Loucy (cell line): ENCODE data around the gene UPF1.

Experiments used
- H2AFZ ChIP-seq: fragments of 200-600 bp; sonication (generic); 2 replicates; pipeline ENCODE4 v1.6.0; 2016; ENCODE audit warnings: antibody characterized with exemption, mild to moderate bottlenecking, low read length, moderate library complexity
- H3F3A ChIP-seq: fragments of 200-600 bp; 2 replicates; pipeline ENCODE4 v1.6.0; 2016; ENCODE audit warnings: antibody characterized with exemption, low read depth, mild to moderate bottlenecking
- H3K27me3 ChIP-seq: fragments of 200-600 bp; sonication (generic); 2 replicates; pipeline ENCODE4 v1.6.1; 2014; ENCODE audit warnings: low read length, mild to moderate bottlenecking; ENCODE audit not compliant: insufficient read depth, poor library complexity, severe bottlenecking
- H3K36me3 ChIP-seq: fragments of 200-600 bp; sonication (generic); 2 replicates; pipeline ENCODE4 v1.6.1; 2016; ENCODE audit warnings: low read length; ENCODE audit not compliant: insufficient read depth
- H3K4me1 ChIP-seq: fragments of 200-600 bp; sonication (generic); 2 replicates; pipeline ENCODE4 v1.5.1; 2014; ENCODE audit warnings: low read length, mild to moderate bottlenecking; ENCODE audit not compliant: insufficient read depth, poor library complexity, severe bottlenecking
- H3K4me2 ChIP-seq: fragments of 200-600 bp; sonication (generic); 2 replicates; pipeline ENCODE4 v1.6.0; 2014; ENCODE audit warnings: antibody characterized with exemption, low read length, low read depth, mild to moderate bottlenecking; ENCODE audit not compliant: poor library complexity, severe bottlenecking
- H3K4me3 ChIP-seq: fragments of 200-600 bp; sonication (generic); 2 replicates; pipeline ENCODE4 v1.5.1; 2014; ENCODE audit warnings: low read length, mild to moderate bottlenecking, mixed read lengths; ENCODE audit not compliant: poor library complexity, severe bottlenecking
- H3K79me2 ChIP-seq: fragments of 200-600 bp; sonication (generic); 2 replicates; pipeline ENCODE4 v1.6.1; 2014; ENCODE audit warnings: low read length; ENCODE audit not compliant: insufficient read depth
- H3K9ac ChIP-seq: fragments of 200-600 bp; sonication (generic); 2 replicates; pipeline ENCODE4 v1.6.0; 2014; ENCODE audit warnings: mild to moderate bottlenecking, low read depth, low read length, moderate library complexity; ENCODE audit not compliant: poor library complexity, severe bottlenecking
- H3K9me2 ChIP-seq: fragments of 200-600 bp; sonication (generic); replicated peaks from 2 replicates; pipeline ENCODE4 v1.6.1; 2016; ENCODE audit warnings: low read depth, low read length, mixed read lengths
- H3K9me3 ChIP-seq: fragments of 200-600 bp; sonication (generic); 2 replicates; pipeline ENCODE4 v1.6.1; 2014; ENCODE audit warnings: mild to moderate bottlenecking, antibody characterized with exemption, low read length, low read depth; ENCODE audit not compliant: insufficient read depth
- H4K20me1 ChIP-seq: fragments of 200-600 bp; sonication (generic); 2 replicates; pipeline ENCODE4 v1.6.0; 2014; ENCODE audit warnings: antibody characterized with exemption, low read length, mild to moderate bottlenecking; ENCODE audit not compliant: insufficient read depth, poor library complexity, severe bottlenecking
- EZH2phosphoT487 ChIP-seq: fragments of 200-600 bp; IDR thresholded peaks from 2 replicates; pipeline ENCODE4 v1.6.1; 2018; ENCODE audit warnings: antibody characterized with exemption, mild to moderate bottlenecking, moderate library complexity, borderline replicate concordance
- TF ChIP-seq, protein P1 (sequence below): fragments of 200-600 bp; sonication (generic); conservative IDR thresholded peaks from 2 replicates; pipeline ENCODE4 v1.5.1; 2014; ENCODE audit warnings: mild to moderate bottlenecking, antibody characterized with exemption, low read length

Gene UPF1

DNA sequence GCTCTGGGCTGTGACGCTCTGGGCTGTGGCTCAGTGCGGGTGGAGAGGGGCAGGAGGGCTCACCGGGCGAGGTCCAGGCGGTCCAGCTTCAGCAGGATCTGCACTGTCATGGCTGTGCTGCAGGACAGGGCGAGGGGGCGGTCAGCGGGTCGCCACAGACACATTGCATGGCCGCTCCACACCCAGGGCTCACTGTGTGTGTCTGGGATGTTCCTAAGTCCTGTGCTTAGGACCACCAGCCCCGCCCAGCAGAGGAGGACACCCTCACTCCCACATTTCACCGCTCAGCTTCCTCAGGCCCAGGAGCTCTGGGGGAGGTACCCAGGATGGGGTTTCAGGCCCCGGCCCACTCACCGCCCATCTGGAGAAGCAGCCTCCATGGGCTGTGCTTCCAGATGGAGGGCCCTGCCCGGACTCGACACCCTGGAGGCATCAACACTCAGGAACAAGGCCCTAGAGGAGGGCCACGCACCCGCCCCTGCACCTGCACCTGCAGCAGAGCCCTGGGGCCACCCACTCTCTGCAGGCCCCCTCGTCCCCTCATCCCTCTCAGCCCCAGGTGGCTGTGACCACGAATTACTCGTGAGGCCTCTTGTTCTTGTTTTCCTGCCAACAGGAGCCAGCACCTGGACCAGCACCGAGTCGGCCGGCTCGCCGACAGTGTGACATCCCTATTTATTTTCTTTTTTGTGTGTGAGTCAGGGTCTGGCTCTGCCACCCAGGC, 73.9 kb downstream of the UPF1 start:
- H3K4me1 ChIP-seq, result no peaks in the 10 kb centered on the region
- H3K9ac ChIP-seq, result no peak overlapping the region
- H3K4me2 ChIP-seq, result no peak overlapping the region
- no peak overlapping the region for H2AFZ ChIP-seq
- no peaks in the 10 kb centered on the region for H3K79me2 ChIP-seq
- H3F3A ChIP-seq, result no peaks in the 10 kb centered on the region
- TF ChIP-seq, protein P1, sequence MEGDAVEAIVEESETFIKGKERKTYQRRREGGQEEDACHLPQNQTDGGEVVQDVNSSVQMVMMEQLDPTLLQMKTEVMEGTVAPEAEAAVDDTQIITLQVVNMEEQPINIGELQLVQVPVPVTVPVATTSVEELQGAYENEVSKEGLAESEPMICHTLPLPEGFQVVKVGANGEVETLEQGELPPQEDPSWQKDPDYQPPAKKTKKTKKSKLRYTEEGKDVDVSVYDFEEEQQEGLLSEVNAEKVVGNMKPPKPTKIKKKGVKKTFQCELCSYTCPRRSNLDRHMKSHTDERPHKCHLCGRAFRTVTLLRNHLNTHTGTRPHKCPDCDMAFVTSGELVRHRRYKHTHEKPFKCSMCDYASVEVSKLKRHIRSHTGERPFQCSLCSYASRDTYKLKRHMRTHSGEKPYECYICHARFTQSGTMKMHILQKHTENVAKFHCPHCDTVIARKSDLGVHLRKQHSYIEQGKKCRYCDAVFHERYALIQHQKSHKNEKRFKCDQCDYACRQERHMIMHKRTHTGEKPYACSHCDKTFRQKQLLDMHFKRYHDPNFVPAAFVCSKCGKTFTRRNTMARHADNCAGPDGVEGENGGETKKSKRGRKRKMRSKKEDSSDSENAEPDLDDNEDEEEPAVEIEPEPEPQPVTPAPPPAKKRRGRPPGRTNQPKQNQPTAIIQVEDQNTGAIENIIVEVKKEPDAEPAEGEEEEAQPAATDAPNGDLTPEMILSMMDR, result no peak
- TF ChIP-seq EZH2phosphoT487, result no peak
- H3K4me3 ChIP-seq, result no peak overlapping the region
- no peaks in the 10 kb centered on the region; the same call in 1 of the 2 replicates for H3K36me3 ChIP-seq
- no peaks in the 10 kb centered on the region for H3K9me3 ChIP-seq
- no peaks in the 10 kb centered on the region for H3K9me2 ChIP-seq
- H3K27me3 ChIP-seq, result no peaks in the 10 kb centered on the region
- no peaks in the 10 kb centered on the region for H4K20me1 ChIP-seq

GRCh38 chr19:18906605-18907519, 75.1 kb downstream of the UPF1 start:
- Histone ChIP-seq H3K4me2 (no peak overlapping the region), H3K27me3 (no peaks in the 10 kb centered on the region), H3K9me2 (no peaks in the 10 kb centered on the region), H2AFZ (no peak overlapping the region), H3F3A (no peaks in the 10 kb centered on the region), H3K9me3 (no peaks in the 10 kb centered on the region), H3K79me2 (no peaks in the 10 kb centered on the region), H3K9ac (no peak overlapping the region), H3K36me3 (no peaks in the 10 kb centered on the region; the same call in 1 of the 2 replicates), H3K4me3 (no peak overlapping the region), H3K4me1 (no peaks in the 10 kb centered on the region), H4K20me1 (no peaks in the 10 kb centered on the region)
- TF ChIP-seq, protein P1, result no peak
- no peak for TF ChIP-seq EZH2phosphoT487

- Histone ChIP-seq H3K9me2 (no peaks in the 10 kb centered on the region), H3K36me3 (no peaks in the 10 kb centered on the region; the same call in 1 of the 2 replicates)
Observed at GRCh38 chr19:18908917-18909619, 77.3 kb downstream of the UPF1 start.

More at GRCh38 chr19:18908917-18909619, 77.3 kb downstream of the UPF1 start:
- H3K4me2 ChIP-seq, result no peak overlapping the region
- no peak overlapping the region for H3K9ac ChIP-seq
- H3K4me1 ChIP-seq, result no peaks in the 10 kb centered on the region
- H4K20me1 ChIP-seq, result no peaks in the 10 kb centered on the region
- TF ChIP-seq EZH2phosphoT487, result no peak
- TF ChIP-seq, protein P1, result no peak
- no peak overlapping the region for H3K4me3 ChIP-seq
- H3K79me2 ChIP-seq, result peaks cover 13% of the 10 kb centered on the region; the same call in 1 of the 2 replicates
- no peaks in the 10 kb centered on the region for H3K27me3 ChIP-seq
- no peak overlapping the region for H2AFZ ChIP-seq
- no peaks in the 10 kb centered on the region for H3F3A ChIP-seq
- H3K9me3 ChIP-seq, result no peaks in the 10 kb centered on the region
